Measurements from ENCODE around the gene IFIT5.

The IFIT5 gene

GRCh38 chr10:89468191-89468965 lies 54.0 kb downstream of the IFIT5 start:
- no peak for TF ChIP-seq CTCF (IDR thresholded peaks at IDR 0.05)

GRCh38 chr10:89469517-89469916 lies 55.1 kb downstream of the IFIT5 start:
- H3K27ac Mint-ChIP-seq = no peak overlapping the region
- no peaks in the 10 kb centered on the region for H3K9me3 Mint-ChIP-seq
- no peak for DNase-seq
- no peak overlapping the region for H3K4me3 Mint-ChIP-seq
- no peaks in the 10 kb centered on the region for H3K27me3 Mint-ChIP-seq (ENCODE audit: low read depth, poor library complexity)
- no peaks in the 10 kb centered on the region for H3K36me3 Mint-ChIP-seq (ENCODE audit: low read depth)
- H3K4me1 Mint-ChIP-seq = no peaks in the 10 kb centered on the region
- TF ChIP-seq CTCF (IDR thresholded peaks at IDR 0.05) = no peak

More at GRCh38 chr10:89468191-89468965, 54.0 kb downstream of the IFIT5 start:
- no peak overlapping the region for H3K4me3 Mint-ChIP-seq
- H3K27ac Mint-ChIP-seq = no peak overlapping the region
- no peak for DNase-seq
- no peaks in the 10 kb centered on the region for H3K36me3 Mint-ChIP-seq (ENCODE audit: low read depth)
- H3K9me3 Mint-ChIP-seq = no peaks in the 10 kb centered on the region
- H3K4me1 Mint-ChIP-seq = no peaks in the 10 kb centered on the region
- no peaks in the 10 kb centered on the region for H3K27me3 Mint-ChIP-seq (ENCODE audit: low read depth, poor library complexity)

All from nephron progenitor cell (in vitro differentiated cells).